ENCODE results near the gene RTN4. TPM values are rescaled to one million over a fixed set of nuclear protein-coding genes. Genes with fewer than 3 reads are reported as not detected.

The RTN4 gene
- total RNA-seq, 4 donors from 2014 or later: 95.8 to 179 (median 129) TPM

DNA sequence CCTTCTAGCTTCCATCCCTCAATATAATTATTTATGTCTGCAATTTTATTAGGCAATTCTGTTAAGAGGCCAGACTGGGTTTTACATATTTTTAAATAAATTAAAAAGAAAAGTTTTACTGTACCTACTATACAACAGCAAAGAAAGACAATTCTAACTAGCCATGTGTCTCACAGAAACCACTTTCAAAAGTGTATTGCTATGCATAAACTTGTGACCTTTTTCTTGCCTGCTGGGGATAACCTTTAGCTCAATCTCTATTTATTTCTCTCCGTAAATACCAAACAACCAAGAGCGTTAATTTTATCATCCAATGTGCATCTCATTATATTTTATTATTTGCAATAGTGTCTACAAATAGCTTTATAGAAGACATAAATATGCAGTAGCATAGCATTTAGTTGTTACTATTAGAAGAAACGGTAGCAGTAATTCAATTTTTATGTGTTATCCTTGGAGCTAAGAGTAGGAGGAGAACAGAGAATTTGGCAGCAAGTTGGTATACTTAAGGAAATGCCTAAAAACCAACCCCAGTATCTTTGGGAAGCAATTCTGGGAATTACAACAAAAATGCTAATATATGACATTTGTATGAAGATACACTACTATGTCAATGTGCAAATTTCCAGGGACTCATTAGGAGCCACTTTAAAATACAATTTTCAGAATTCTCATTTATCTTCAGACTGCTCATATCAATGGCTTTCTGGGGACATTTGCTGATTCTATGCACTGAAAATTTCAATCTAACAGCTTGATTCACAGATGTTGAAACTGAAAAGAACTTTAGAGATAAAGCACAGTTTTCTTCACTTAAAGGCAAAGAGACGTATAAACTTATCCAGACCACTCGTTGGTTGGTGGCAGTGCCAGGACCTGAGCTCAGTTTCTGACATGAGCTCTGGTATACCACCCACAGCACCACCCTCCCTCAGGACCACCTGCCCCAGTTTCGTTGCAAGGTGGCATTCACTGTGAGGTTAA lies 23.0 kb upstream of the RTN4 start:
- Histone ChIP-seq H3K36me3 (no peaks in the 10 kb centered on the region), H3K27ac (no peak overlapping the region), H3K27me3 (no peaks in the 10 kb centered on the region), H3K4me1 (no peaks in the 10 kb centered on the region), H3K9me3 (no peaks in the 10 kb centered on the region), H3K4me3 (no peak overlapping the region)
- TF ChIP-seq, protein P1, sequence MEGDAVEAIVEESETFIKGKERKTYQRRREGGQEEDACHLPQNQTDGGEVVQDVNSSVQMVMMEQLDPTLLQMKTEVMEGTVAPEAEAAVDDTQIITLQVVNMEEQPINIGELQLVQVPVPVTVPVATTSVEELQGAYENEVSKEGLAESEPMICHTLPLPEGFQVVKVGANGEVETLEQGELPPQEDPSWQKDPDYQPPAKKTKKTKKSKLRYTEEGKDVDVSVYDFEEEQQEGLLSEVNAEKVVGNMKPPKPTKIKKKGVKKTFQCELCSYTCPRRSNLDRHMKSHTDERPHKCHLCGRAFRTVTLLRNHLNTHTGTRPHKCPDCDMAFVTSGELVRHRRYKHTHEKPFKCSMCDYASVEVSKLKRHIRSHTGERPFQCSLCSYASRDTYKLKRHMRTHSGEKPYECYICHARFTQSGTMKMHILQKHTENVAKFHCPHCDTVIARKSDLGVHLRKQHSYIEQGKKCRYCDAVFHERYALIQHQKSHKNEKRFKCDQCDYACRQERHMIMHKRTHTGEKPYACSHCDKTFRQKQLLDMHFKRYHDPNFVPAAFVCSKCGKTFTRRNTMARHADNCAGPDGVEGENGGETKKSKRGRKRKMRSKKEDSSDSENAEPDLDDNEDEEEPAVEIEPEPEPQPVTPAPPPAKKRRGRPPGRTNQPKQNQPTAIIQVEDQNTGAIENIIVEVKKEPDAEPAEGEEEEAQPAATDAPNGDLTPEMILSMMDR (IDR thresholded peaks at IDR 0.05): no peak
- no peak for TF ChIP-seq POLR2A (IDR thresholded peaks at IDR 0.05)
- DNase-seq: no peak
- intact Hi-C loops (cut with DNase I): no loop called here
- WGBS, 2 donors: 82% methylated on average over 6 of the region's 6 CpGs

DNA sequence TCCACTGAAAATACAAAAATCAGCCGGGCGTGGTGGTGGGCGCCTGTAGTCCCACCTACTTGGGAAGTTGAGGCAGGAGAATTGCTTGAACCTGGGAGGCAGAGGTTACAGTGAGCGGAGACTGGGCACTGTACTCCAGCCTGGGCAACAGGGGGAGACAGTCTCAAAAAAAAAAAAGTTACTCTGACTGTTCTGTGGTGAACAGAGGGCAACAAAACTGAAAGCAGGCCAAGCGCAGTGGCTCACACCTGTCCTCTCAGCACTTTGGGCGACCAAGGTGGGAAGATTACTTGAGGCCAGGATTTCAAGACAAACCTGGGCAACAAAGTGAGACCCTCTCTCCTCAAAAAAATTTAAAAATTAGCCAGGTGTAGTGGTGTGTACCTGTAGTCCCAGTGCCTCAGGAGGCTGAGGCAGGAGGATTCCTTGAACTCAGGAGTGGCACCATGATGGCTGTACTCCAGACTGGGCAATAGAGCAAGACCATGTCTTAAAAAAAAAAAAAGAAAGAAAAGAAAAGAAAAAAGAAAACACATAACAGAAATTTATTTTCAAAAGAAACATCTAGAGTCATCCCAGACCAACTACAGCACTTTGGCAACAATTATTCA lies 13.6 kb upstream of the RTN4 start:
- WGBS, 2 donors: 88 to 97% methylated on average over 5 to 6 of the region's 6 CpGs
- no peak for DNase-seq
- H3K27ac ChIP-seq: no peak overlapping the region
- H3K36me3 ChIP-seq: no peaks in the 10 kb centered on the region
- no peak for TF ChIP-seq POLR2A (IDR thresholded peaks at IDR 0.05)
- TF ChIP-seq, protein P1 (IDR thresholded peaks at IDR 0.05): peak in 1 of 6 experiments; percentile 6
- H3K9me3 ChIP-seq: no peaks in the 10 kb centered on the region
- intact Hi-C loops (cut with DNase I): no loop called here
- no peaks in the 10 kb centered on the region for H3K27me3 ChIP-seq
- no peak overlapping the region for H3K4me3 ChIP-seq
- no peaks in the 10 kb centered on the region for H3K4me1 ChIP-seq

DNA sequence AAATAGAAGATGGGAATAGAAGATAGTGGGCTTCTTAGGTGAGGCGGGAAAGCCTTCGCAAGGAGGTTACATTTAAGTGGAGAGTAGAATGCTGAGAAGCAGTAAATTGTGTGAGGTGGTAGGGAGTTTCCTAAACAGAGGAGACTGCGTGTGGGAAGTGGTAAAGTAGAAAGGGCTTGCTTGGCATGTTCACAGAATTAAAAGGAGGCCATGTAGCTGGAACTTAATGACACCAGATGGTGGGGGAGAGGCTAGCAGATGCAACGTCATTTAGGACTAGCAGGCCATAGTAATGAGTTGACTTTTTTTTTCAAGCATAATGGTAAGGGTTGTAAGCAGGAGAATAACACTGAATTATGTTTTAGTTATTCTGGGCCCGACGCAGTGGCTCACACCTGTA lies 13.0 kb upstream of the RTN4 start:
- no peaks in the 10 kb centered on the region for H3K36me3 ChIP-seq
- H3K27me3 ChIP-seq: no peaks in the 10 kb centered on the region
- no peaks in the 10 kb centered on the region for H3K4me1 ChIP-seq
- no peak overlapping the region for H3K4me3 ChIP-seq
- intact Hi-C loops (cut with DNase I): no loop called here
- DNase-seq: no peak
- WGBS, 2 donors: 90 to 91% methylated on average over 6 of the region's 6 CpGs
- TF ChIP-seq POLR2A (IDR thresholded peaks at IDR 0.05): no peak
- TF ChIP-seq, protein P1 (IDR thresholded peaks at IDR 0.05): no peak
- H3K9me3 ChIP-seq: no peaks in the 10 kb centered on the region
- no peak overlapping the region for H3K27ac ChIP-seq

DNA sequence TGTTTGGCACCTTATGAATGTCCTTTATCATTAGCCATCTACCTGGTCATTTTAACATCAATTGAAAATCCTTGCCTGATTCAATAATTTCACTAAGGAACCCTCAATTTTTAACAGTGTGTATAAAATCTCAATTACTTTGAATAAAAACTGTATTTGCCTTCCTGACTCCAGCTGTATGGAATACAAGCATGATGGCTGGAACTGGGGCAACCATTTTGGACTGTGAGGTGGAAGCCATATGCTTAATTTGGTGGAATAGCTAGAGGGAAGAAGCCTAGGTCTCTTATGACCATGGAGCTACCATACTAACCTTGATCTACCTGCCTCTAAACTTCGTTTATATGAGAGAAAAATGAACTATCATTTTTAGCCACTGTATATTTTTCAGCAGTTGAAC lies 12.5 kb upstream of the RTN4 start:
- H3K4me1 ChIP-seq: no peaks in the 10 kb centered on the region
- no peaks in the 10 kb centered on the region for H3K36me3 ChIP-seq
- H3K9me3 ChIP-seq: no peaks in the 10 kb centered on the region
- no peaks in the 10 kb centered on the region for H3K27me3 ChIP-seq
- TF ChIP-seq POLR2A (IDR thresholded peaks at IDR 0.05): no peak
- TF ChIP-seq, protein P1 (IDR thresholded peaks at IDR 0.05): no peak
- no peak overlapping the region for H3K27ac ChIP-seq
- DNase-seq: no peak
- 44 to 71% methylated on average over 1 of the region's 1 CpG for WGBS, 2 donors
- no peak overlapping the region for H3K4me3 ChIP-seq
- intact Hi-C loops (cut with DNase I): no loop called here
